Measurements from ENCODE around the gene FAM20A.

The FAM20A gene

GRCh38 chr17:68489919-68490318 lies 111.2 kb downstream of the FAM20A start:
- DNase-seq: no peak
